Stimulated activated effector memory CD8-positive, alpha-beta T cell treated with anti-CD3 and anti-CD28 coated beads, Interleukin-12 subunit alpha, Interleukin-12 subunit beta, amount 100 ng/mL, for 72 hours (primary cell): ENCODE measurements around the gene H6PD.

Experiments
- ATAC-seq: fragments of 150-1000 bp; cut with Tn5 transposase; 2 replicates; pipeline ENCODE4 v1.10.0; 2021
- DNase-seq, 2 donors: peaks; one replicate each; pipeline ENCODE4 v3.0.0; 2021 to 2022; ENCODE audit warnings: low spot score in 2 of 2
- H3K27ac Mint-ChIP-seq: one replicate; pipeline ENCODE4 v1.8.0; 2022; ENCODE audit warnings: mild to moderate bottlenecking, mixed read lengths
- H3K36me3 Mint-ChIP-seq: one replicate; pipeline ENCODE4 v1.8.0; 2022; ENCODE audit warnings: mild to moderate bottlenecking, mixed read lengths
- H3K4me1 Mint-ChIP-seq: one replicate; pipeline ENCODE4 v1.8.0; 2022; ENCODE audit warnings: mixed read lengths
- H3K4me3 Mint-ChIP-seq: one replicate; pipeline ENCODE4 v1.8.0; 2022; ENCODE audit warnings: mild to moderate bottlenecking, mixed read lengths
- H3K9me3 Mint-ChIP-seq: one replicate; pipeline ENCODE4 v1.8.0; 2022; ENCODE audit warnings: mixed read lengths

H6PD gene

DNA sequence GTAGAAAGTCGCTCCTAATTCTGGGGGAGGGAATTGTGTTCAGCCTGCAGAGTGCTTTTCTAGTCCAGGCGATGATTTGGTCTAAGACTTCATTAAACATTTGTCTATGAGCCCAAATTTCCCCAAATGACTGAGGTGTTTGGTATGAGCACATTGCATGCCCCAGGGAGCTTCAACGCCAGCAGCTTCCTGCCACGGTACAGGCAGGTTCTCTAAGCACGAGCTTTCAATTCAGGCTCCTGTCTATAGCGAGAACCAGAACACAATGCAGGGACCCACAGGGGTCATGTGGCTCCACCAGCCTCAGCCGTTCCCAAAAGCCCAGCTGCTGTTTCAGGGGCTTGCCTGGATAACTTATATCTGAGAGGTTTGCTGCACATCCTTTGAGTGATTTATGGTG is 34.1 kb upstream of the H6PD start:
- H3K4me3 Mint-ChIP-seq, result no peak overlapping the region
- DNase-seq (no peak), ATAC-seq (no peak)
- no peaks in the 10 kb centered on the region for H3K9me3 Mint-ChIP-seq
- no peaks in the 10 kb centered on the region for H3K36me3 Mint-ChIP-seq
- H3K27ac Mint-ChIP-seq, result no peak overlapping the region
- peaks cover 65% of the 10 kb centered on the region for H3K4me1 Mint-ChIP-seq

DNA sequence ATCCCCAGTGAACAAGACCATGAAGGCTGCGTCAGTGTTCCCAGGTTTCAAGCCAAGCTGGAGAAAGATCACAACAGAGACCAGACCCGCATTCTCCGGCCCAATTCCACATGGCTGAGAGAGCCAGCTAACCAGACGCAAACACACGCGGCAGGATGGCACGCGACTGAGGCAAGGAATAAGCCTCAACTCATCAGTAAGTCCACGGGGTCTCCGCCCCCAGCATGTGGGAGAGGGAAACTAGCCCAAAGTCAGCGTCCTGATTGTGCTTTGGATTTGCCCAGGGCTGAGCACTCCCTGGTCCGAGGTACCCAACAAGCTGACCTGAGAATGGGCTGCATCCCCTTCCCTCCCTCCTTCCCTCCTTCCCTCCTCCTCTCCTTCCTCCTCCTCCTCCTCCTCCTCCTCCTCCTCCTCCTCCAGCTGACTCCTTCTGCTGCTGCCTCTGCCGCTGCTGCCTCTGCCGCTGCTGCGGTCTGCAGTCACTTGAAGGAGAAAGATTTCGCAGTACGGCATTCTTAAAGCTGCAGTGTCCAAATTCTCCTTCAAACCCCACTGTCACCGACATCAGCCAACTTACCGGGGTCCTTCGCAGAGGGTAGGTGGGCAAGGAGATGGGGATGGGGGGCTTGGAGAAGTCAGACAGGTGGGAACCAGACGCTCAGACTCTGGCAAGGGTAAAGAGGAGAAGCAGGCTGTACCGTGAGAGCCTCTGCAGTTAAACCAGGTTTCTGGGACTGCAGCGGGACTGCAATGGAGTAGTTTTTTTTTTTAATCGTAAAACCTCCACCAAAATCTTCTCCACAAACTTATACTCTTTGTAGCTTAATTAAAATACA is 33.0 kb upstream of the H6PD start:
- DNase-seq (no peak), ATAC-seq (no peak)
- Mint-ChIP-seq H3K9me3 (no peaks in the 10 kb centered on the region), H3K4me1 (peaks cover 54% of the 10 kb centered on the region), H3K4me3 (peak overlapping the region; percentile 45), H3K36me3 (no peaks in the 10 kb centered on the region), H3K27ac (no peak overlapping the region)

- no peak overlapping the region for H3K27ac Mint-ChIP-seq
- DNase-seq, result no peak
- ATAC-seq, result no peak
- H3K4me1 Mint-ChIP-seq, result peaks cover 50% of the 10 kb centered on the region
- H3K4me3 Mint-ChIP-seq, result peak overlapping the region; percentile 45
- H3K36me3 Mint-ChIP-seq, result no peaks in the 10 kb centered on the region
- no peaks in the 10 kb centered on the region for H3K9me3 Mint-ChIP-seq
These were observed 32.2 kb upstream of the H6PD start for GRCh38 chr1:9202240-9202870.

DNA sequence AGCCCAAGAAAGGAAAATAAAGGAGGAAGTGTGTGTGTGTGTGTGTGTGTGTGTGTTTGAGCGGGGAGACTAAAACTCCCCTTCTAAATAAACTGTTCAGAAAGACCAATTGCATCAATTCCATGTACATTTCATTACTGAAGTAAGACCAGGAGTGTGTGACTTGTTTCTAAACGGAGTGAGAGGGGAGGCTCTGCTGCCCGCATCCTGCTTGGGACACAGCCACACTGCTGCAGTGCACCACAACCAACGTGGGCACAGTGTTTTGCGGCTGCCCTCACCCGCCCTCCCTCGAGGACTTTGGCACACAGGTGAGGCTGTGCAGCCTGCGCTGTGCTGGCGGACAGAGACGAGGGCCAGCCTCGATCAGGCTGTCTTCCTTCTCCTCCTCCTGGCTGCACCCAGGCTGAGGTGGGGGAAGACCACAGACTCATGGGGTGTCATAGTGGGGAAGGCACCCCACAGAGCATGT is 31.0 kb upstream of the H6PD start:
- Mint-ChIP-seq H3K27ac (no peak overlapping the region), H3K36me3 (no peaks in the 10 kb centered on the region), H3K9me3 (no peaks in the 10 kb centered on the region), H3K4me1 (peaks cover 53% of the 10 kb centered on the region), H3K4me3 (no peak overlapping the region)
- DNase-seq (peak in 1 of 2 donors; percentile 70), ATAC-seq (peak; percentile 76)

DNA sequence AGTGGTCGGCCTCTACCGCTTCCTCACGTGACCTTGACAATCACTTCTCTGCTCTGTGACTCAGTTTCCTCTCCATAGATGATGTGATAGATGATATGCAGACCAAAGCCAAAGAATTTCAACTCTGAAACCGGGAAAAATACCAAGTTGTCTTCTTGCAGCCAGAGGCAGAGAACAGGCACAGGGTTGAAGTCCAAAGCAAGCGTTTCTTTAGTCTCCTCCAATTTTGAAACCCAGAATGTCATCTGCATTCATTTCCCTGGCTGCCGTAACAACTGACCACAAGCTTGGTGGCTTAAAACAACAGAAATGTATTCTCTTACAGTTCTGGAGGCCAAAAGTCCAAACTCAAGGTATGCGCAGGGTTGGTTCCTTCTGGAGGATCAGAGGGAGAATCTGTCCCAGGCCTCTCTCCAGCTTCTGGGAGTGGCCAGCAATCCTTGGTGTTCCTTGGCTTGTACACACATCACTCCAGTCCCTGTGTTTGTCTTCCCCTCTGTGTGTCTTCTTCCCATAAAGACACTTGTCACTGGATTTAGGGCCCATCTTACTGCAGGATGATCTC is 30.3 kb upstream of the H6PD start:
- no peak for ATAC-seq

DNA sequence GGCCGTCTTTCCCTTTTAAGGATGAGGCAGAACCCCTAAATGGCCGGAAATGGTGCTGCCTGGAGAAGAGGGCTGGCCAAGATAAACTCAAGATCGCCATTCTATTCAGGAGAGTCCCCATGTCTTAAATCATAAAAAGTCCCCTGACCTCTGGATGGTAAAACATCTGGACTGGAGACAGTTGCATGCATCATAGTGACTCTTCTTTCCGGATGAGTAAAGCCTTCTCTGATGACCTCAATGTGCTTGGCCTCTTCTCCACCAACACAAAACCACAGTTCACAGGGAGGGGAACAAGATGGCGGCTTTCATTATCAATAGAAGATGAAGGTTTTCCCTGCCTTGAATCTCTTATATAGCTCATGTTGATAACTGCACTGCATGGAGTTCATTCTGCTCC is 27.5 kb upstream of the H6PD start:
- peak; percentile 81 for ATAC-seq
- Mint-ChIP-seq H3K27ac (no peak overlapping the region), H3K36me3 (no peaks in the 10 kb centered on the region), H3K4me1 (peaks cover 42% of the 10 kb centered on the region), H3K9me3 (no peaks in the 10 kb centered on the region), H3K4me3 (no peak overlapping the region)
- no peak for DNase-seq

More for the DNA sequence above, 30.3 kb upstream of the H6PD start:
- Mint-ChIP-seq H3K9me3 (no peaks in the 10 kb centered on the region), H3K36me3 (no peaks in the 10 kb centered on the region), H3K4me1 (peaks cover 51% of the 10 kb centered on the region), H3K27ac (no peak overlapping the region), H3K4me3 (no peak overlapping the region)
- DNase-seq, result no peak

DNA sequence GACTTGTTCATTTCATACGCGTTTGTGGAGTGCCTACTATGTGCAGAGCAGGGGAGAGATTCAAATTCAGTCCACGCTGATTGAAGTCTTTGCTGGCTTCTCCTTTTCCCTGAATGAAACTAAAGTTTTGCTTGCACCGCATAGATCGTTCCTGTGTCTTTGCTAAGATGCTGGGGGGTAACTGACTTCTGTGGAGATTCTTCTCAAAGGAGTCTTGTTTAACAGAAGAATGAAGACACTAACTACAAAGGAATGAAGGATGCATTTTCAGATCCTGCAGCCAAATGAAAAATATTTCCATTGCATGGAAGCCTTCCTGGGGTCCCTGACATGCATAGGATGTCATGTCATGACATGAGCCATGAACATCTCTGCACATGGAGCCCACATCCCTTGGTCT is 26.9 kb upstream of the H6PD start:
- Mint-ChIP-seq H3K27ac (no peak overlapping the region), H3K4me1 (peaks cover 37% of the 10 kb centered on the region), H3K4me3 (no peak overlapping the region), H3K36me3 (no peaks in the 10 kb centered on the region), H3K9me3 (no peaks in the 10 kb centered on the region)
- ATAC-seq, result no peak
- no peak for DNase-seq

DNA sequence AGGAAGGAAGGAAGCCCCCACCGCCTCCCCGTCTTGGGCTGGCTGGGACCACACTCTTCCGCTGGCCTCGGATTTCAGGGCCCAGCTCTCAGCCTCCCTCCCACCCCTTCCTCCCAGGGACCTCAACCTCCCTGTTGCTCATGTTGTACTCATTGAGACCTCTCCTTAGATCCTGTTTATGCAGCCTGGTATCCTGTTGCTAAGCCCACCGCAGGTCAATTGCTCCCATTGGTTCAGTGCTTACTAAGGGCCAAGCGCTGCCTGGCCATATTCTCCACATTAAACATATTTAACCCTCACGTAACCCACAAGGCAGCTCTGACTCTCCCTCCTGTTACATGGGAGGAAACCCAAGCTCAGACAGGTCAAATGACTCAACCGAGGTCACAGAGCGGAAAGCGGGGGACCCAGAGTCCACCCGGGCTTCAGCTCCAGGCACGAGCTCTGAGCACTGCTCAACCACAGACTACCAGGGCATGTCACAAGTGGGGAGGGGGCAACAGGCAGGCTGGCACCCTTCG is 23.2 kb upstream of the H6PD start:
- H3K9me3 Mint-ChIP-seq, result no peaks in the 10 kb centered on the region
- H3K4me3 Mint-ChIP-seq, result no peak overlapping the region
- H3K27ac Mint-ChIP-seq, result no peak overlapping the region
- no peaks in the 10 kb centered on the region for H3K36me3 Mint-ChIP-seq
- no peak for DNase-seq
- ATAC-seq, result peak; percentile 68
- H3K4me1 Mint-ChIP-seq, result peaks cover 20% of the 10 kb centered on the region

DNA sequence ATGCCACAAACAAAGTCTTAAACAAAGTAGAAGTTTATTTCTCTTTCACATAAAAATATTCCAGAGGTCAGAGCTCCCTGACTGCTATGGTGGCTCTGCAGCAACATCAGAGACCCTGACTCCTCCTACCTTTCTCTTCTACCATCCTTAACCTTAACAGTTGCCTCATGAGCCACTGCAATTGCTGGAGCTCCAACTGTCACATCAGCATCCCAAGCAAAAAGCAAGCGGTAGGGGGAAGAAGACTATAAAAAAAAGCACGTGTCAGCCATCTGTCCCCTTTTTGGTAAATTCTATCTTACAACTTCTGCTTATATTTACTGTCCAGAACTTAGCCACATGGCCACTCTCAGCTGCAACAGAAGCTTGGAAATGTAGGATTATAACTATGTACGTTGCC is 21.8 kb upstream of the H6PD start:
- no peaks in the 10 kb centered on the region for H3K9me3 Mint-ChIP-seq
- H3K27ac Mint-ChIP-seq, result no peak overlapping the region
- no peak for DNase-seq
- H3K4me1 Mint-ChIP-seq, result peaks cover 13% of the 10 kb centered on the region
- H3K36me3 Mint-ChIP-seq, result no peaks in the 10 kb centered on the region
- ATAC-seq, result no peak
- no peak overlapping the region for H3K4me3 Mint-ChIP-seq

GRCh38 chr1:9213956-9214355 is 20.6 kb upstream of the H6PD start:
- Mint-ChIP-seq H3K36me3 (no peaks in the 10 kb centered on the region), H3K4me1 (peaks cover 8% of the 10 kb centered on the region), H3K4me3 (no peak overlapping the region), H3K27ac (no peak overlapping the region), H3K9me3 (no peaks in the 10 kb centered on the region)
- DNase-seq (no peak), ATAC-seq (no peak)

- no peak for DNase-seq
- Mint-ChIP-seq H3K4me1 (no peaks in the 10 kb centered on the region), H3K4me3 (no peak overlapping the region), H3K9me3 (no peaks in the 10 kb centered on the region), H3K27ac (no peak overlapping the region), H3K36me3 (no peaks in the 10 kb centered on the region)
- ATAC-seq, result no peak
These were observed 15.7 kb upstream of the H6PD start for GRCh38 chr1:9218917-9219316.

DNA sequence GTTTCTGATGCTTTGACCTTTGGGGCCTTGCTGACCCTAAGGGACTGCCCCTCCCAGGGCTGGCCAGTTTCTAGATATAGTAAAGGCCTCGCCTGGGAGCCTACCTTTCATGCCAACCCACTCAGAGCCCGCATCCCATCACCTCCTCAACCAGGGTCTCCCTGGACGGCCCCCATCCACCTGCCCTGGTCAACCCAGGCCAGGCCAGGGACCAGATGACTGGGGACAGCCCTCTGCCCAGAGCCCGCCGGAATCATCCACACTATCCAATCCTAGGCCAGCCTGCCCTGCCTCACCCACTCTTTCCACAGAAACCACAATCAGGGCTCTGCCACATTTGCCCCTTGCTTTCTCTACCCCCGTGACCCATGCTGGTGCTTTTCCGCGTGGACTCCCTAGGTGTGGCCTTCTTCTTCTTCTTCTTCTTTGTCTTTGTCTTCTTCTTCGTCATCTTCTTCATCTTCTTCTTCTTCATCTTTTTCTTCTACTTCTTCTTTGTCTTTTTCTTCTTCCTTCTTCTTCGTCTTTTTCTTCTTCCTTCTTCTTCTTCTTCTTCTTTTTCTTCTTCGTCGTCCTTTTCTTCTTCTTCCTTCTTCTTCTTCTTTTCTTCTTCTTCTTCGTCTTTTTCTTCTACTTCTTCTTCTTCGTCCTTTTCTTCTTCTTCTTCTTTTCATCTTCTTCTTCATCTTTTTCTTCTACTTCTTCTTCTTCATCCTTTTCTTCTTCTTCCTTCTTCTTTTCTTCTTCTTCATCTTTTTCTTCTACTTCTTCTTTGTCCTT is 11.5 kb upstream of the H6PD start:
- Mint-ChIP-seq H3K4me3 (no peak overlapping the region), H3K27ac (no peak overlapping the region), H3K36me3 (no peaks in the 10 kb centered on the region), H3K9me3 (no peaks in the 10 kb centered on the region), H3K4me1 (no peaks in the 10 kb centered on the region)
- ATAC-seq (no peak), DNase-seq (no peak)

- Mint-ChIP-seq H3K4me1 (peaks cover 5% of the 10 kb centered on the region), H3K36me3 (no peaks in the 10 kb centered on the region)
- ATAC-seq, result no peak
These were observed 9.7 kb upstream of the H6PD start for GRCh38 chr1:9224664-9225410.

GRCh38 chr1:9225411-9225785 is 9.2 kb upstream of the H6PD start:
- Mint-ChIP-seq H3K4me1 (peaks cover 6% of the 10 kb centered on the region), H3K9me3 (no peaks in the 10 kb centered on the region), H3K27ac (no peak overlapping the region), H3K36me3 (no peaks in the 10 kb centered on the region), H3K4me3 (no peak overlapping the region)
- DNase-seq, result no peak
- ATAC-seq, result no peak

More at GRCh38 chr1:9224664-9225410, 9.7 kb upstream of the H6PD start:
- Mint-ChIP-seq H3K27ac (no peak overlapping the region), H3K9me3 (no peaks in the 10 kb centered on the region), H3K4me3 (no peak overlapping the region)
- no peak for DNase-seq
